HEK293T (cell line): ENCODE results near the gene CNTN2.

ENCODE experiments used
- ARNT ChIP-seq: fragments of 450-650 bp; IDR thresholded peaks from 2 replicates; pipeline ENCODE4 v1.6.1; 2017; ENCODE audit warnings: mild to moderate bottlenecking
- BHLHE40 ChIP-seq: fragments of 450-650 bp; IDR thresholded peaks from 2 replicates; pipeline ENCODE4 v1.6.1; 2016; ENCODE audit warnings: mild to moderate bottlenecking, moderate library complexity, borderline replicate concordance
- CTBP1 ChIP-seq: fragments of 450-650 bp; IDR thresholded peaks from 2 replicates; pipeline ENCODE4 v1.6.1; 2016; ENCODE audit warnings: borderline replicate concordance
- FOXK2 ChIP-seq: fragments of 450-650 bp; IDR thresholded peaks from 2 replicates; pipeline ENCODE4 v1.6.1; 2016; ENCODE audit warnings: mild to moderate bottlenecking
- HDGF ChIP-seq: fragments of 450-650 bp; IDR thresholded peaks from 2 replicates; pipeline ENCODE4 v1.6.1; 2017; ENCODE audit warnings: antibody characterized with exemption, borderline replicate concordance
- NFRKB ChIP-seq: fragments of 450-650 bp; IDR thresholded peaks from 2 replicates; pipeline ENCODE4 v1.6.1; 2016; ENCODE audit warnings: mild to moderate bottlenecking, moderate library complexity
- SP1 ChIP-seq: fragments of 450-650 bp; IDR thresholded peaks from 2 replicates; pipeline ENCODE4 v1.6.1; 2017
- SUZ12 ChIP-seq: fragments of 450-650 bp; IDR thresholded peaks from 2 replicates; pipeline ENCODE4 v1.6.1; 2016; ENCODE audit warnings: mild to moderate bottlenecking
- TARDBP ChIP-seq: fragments of 450-650 bp; IDR thresholded peaks from 2 replicates; pipeline ENCODE4 v1.6.1; 2016
- ZNF384 ChIP-seq: fragments of 450-650 bp; IDR thresholded peaks from 2 replicates; pipeline ENCODE4 v1.6.1; 2016

DNA sequence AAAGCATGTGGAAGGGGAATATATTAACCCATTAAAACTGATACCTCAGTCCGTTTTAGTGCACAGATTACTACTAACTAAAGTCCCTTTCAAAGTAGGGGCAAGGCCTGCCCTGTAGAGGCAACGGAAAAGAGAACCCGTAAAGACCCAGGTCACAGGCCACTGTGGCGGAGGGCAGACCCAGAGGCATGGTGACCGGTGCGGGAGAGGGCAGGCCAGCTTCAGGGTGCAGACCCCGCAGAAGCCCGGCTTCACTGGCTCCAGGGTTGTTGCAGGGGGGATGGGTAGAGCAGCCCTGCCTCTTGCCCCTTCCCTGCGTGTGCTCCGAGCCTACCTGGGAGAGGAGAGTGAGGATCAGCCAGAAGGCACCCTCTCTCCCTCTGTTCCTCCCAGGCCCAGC, 17.7 kb downstream of the CNTN2 start:
- TF ChIP-seq NFRKB (no peak), ZNF384 (no peak), ARNT (no peak), BHLHE40 (no peak), SP1 (no peak), TARDBP (no peak), FOXK2 (no peak), HDGF (no peak), CTBP1 (no peak), SUZ12 (no peak)
